Neural cell (in vitro differentiated cells): ENCODE data around the gene SLC52A1.

Experiments used
- EP300 ChIP-seq: fragments of 450-650 bp; conservative IDR thresholded peaks from 2 replicates; pipeline ENCODE4 v1.6.1; 2014; ENCODE audit warnings: antibody characterized with exemption, mild to moderate bottlenecking, moderate library complexity; ENCODE audit not compliant: poor library complexity, severe bottlenecking
- EZH2 ChIP-seq: fragments of 200-600, 300-800 bp; shearing (Covaris generic), sonication (generic); IDR thresholded peaks from 2 replicates; pipeline ENCODE4 v1.6.1; 2014; ENCODE audit warnings: antibody characterized with exemption, low read length, borderline replicate concordance, mild to moderate bottlenecking; ENCODE audit not compliant: insufficient read depth, poor library complexity, severe bottlenecking
- MXI1 ChIP-seq: fragments of 450-650 bp; conservative IDR thresholded peaks from 2 replicates; pipeline ENCODE4 v1.6.1; 2014; ENCODE audit warnings: antibody characterized with exemption, mild to moderate bottlenecking; ENCODE audit not compliant: poor library complexity, severe bottlenecking
- POLR2AphosphoS5 ChIP-seq: IDR thresholded peaks from 2 replicates; pipeline ENCODE4 v1.6.1; 2012
- RAD21 ChIP-seq: fragments of 450-650 bp; conservative IDR thresholded peaks from 2 replicates; pipeline ENCODE4 v1.6.1; 2014; ENCODE audit warnings: antibody characterized with exemption, mild to moderate bottlenecking, moderate library complexity
- SMC3 ChIP-seq: fragments of 450-650 bp; conservative IDR thresholded peaks from 2 replicates; pipeline ENCODE4 v1.6.1; 2014; ENCODE audit warnings: antibody characterized with exemption, mild to moderate bottlenecking, moderate library complexity; ENCODE audit not compliant: poor library complexity
- TAF1 ChIP-seq: IDR thresholded peaks from 2 replicates; pipeline ENCODE4 v1.6.1; 2012; ENCODE audit warnings: low read depth
- TF ChIP-seq, protein P1 (sequence below): fragments of 450-650 bp; IDR thresholded peaks from 2 replicates; pipeline ENCODE4 v1.5.1; 2014; ENCODE audit warnings: antibody characterized with exemption, mild to moderate bottlenecking, moderate library complexity; ENCODE audit not compliant: poor library complexity, severe bottlenecking
- TF ChIP-seq, protein P2 (sequence below): IDR thresholded peaks from 2 replicates; pipeline ENCODE4 v1.6.1; 2012; ENCODE audit warnings: borderline replicate concordance

GRCh38 chr17:5042157-5043022, 7.2 kb upstream of the SLC52A1 start:
- TF ChIP-seq, protein P1, sequence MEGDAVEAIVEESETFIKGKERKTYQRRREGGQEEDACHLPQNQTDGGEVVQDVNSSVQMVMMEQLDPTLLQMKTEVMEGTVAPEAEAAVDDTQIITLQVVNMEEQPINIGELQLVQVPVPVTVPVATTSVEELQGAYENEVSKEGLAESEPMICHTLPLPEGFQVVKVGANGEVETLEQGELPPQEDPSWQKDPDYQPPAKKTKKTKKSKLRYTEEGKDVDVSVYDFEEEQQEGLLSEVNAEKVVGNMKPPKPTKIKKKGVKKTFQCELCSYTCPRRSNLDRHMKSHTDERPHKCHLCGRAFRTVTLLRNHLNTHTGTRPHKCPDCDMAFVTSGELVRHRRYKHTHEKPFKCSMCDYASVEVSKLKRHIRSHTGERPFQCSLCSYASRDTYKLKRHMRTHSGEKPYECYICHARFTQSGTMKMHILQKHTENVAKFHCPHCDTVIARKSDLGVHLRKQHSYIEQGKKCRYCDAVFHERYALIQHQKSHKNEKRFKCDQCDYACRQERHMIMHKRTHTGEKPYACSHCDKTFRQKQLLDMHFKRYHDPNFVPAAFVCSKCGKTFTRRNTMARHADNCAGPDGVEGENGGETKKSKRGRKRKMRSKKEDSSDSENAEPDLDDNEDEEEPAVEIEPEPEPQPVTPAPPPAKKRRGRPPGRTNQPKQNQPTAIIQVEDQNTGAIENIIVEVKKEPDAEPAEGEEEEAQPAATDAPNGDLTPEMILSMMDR = no peak
- TF ChIP-seq SMC3 (no peak), POLR2AphosphoS5 (no peak), EP300 (no peak), TAF1 (no peak), EZH2 (no peak), RAD21 (no peak), MXI1 (no peak)
- TF ChIP-seq, protein P2, sequence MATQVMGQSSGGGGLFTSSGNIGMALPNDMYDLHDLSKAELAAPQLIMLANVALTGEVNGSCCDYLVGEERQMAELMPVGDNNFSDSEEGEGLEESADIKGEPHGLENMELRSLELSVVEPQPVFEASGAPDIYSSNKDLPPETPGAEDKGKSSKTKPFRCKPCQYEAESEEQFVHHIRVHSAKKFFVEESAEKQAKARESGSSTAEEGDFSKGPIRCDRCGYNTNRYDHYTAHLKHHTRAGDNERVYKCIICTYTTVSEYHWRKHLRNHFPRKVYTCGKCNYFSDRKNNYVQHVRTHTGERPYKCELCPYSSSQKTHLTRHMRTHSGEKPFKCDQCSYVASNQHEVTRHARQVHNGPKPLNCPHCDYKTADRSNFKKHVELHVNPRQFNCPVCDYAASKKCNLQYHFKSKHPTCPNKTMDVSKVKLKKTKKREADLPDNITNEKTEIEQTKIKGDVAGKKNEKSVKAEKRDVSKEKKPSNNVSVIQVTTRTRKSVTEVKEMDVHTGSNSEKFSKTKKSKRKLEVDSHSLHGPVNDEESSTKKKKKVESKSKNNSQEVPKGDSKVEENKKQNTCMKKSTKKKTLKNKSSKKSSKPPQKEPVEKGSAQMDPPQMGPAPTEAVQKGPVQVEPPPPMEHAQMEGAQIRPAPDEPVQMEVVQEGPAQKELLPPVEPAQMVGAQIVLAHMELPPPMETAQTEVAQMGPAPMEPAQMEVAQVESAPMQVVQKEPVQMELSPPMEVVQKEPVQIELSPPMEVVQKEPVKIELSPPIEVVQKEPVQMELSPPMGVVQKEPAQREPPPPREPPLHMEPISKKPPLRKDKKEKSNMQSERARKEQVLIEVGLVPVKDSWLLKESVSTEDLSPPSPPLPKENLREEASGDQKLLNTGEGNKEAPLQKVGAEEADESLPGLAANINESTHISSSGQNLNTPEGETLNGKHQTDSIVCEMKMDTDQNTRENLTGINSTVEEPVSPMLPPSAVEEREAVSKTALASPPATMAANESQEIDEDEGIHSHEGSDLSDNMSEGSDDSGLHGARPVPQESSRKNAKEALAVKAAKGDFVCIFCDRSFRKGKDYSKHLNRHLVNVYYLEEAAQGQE = no peak
